Measurements from ENCODE around the gene FAM156B. TPM values are rescaled to one million over a fixed set of nuclear protein-coding genes. Genes with fewer than 3 reads are reported as not detected.
"Not testable (repeated sequence)": the region's sequence is repeated elsewhere in the genome, so short reads cannot be mapped to it uniquely, and the experiment has no call there.

Gene FAM156B
- polyA plus RNA-seq (ENCODE audit: insufficient read length in 4 of 4) = 10 to 100 TPM; 12.1 to 22.5 (median 16.4) TPM

- DNase-seq (ENCODE audit: low read depth in 4 of 4, low spot score in 3 of 4) = not testable (repeated sequence)
These were observed at the start of gene FAM156B for GRCh38 chrX:52896855-52897709. FAM156B (plus strand) TSS chrX:52897330; CDS start chrX:52907226, 9,896 bp downstream.

- no peak for DNase-seq (ENCODE audit: low read depth in 4 of 4, low spot score in 3 of 4)
These were observed 44.8 kb upstream of the FAM156B start for GRCh38 chrX:52852110-52852860.

GRCh38 chrX:52856991-52857525 is 40.1 kb upstream of the FAM156B start:
- not testable (repeated sequence) for DNase-seq (ENCODE audit: low read depth in 4 of 4, low spot score in 3 of 4)

- peak in 1 of 4 donors; percentile 6 for DNase-seq (ENCODE audit: low read depth in 4 of 4, low spot score in 3 of 4)
These were observed 31.7 kb upstream of the FAM156B start for GRCh38 chrX:52865343-52865998.

GRCh38 chrX:52867610-52868348 is 29.4 kb upstream of the FAM156B start, which contains the start of gene XAGE3:
XAGE3 (minus strand) TSS chrX:52868083; CDS start chrX:52867133, 950 bp downstream.
- no peak for DNase-seq (ENCODE audit: low read depth in 4 of 4, low spot score in 3 of 4)

- no peak for DNase-seq (ENCODE audit: low read depth in 4 of 4, low spot score in 3 of 4)
These were observed 27.1 kb upstream of the FAM156B start for GRCh38 chrX:52870046-52870445.

GRCh38 chrX:52873825-52874224 is 23.3 kb upstream of the FAM156B start:
- not testable (repeated sequence) for DNase-seq (ENCODE audit: low read depth in 4 of 4, low spot score in 3 of 4)

GRCh38 chrX:52874661-52875060 is 22.5 kb upstream of the FAM156B start:
- no peak for DNase-seq (ENCODE audit: low read depth in 4 of 4, low spot score in 3 of 4)

GRCh38 chrX:52875436-52875835 is 21.7 kb upstream of the FAM156B start:
- not testable (repeated sequence) for DNase-seq (ENCODE audit: low read depth in 4 of 4, low spot score in 3 of 4)

GRCh38 chrX:52876386-52876785 is 20.7 kb upstream of the FAM156B start:
- DNase-seq (ENCODE audit: low read depth in 4 of 4, low spot score in 3 of 4) = not testable (repeated sequence)

GRCh38 chrX:52887459-52887858 is 9.7 kb upstream of the FAM156B start:
- DNase-seq (ENCODE audit: low read depth in 4 of 4, low spot score in 3 of 4) = not testable (repeated sequence)

GRCh38 chrX:52888090-52888489 is 9.0 kb upstream of the FAM156B start:
- DNase-seq (ENCODE audit: low read depth in 4 of 4, low spot score in 3 of 4) = not testable (repeated sequence)

- DNase-seq (ENCODE audit: low read depth in 4 of 4, low spot score in 3 of 4) = not testable (repeated sequence)
These were observed 692 bp upstream of the FAM156B start for GRCh38 chrX:52896438-52896837.

GRCh38 chrX:52905531-52905930 is 8.4 kb downstream of the FAM156B start:
- not testable (repeated sequence) for DNase-seq (ENCODE audit: low read depth in 4 of 4, low spot score in 3 of 4)

GRCh38 chrX:52906072-52906471 is 8.9 kb downstream of the FAM156B start:
- DNase-seq (ENCODE audit: low read depth in 4 of 4, low spot score in 3 of 4) = not testable (repeated sequence)

- DNase-seq (ENCODE audit: low read depth in 4 of 4, low spot score in 3 of 4) = not testable (repeated sequence)
These were observed 10.0 kb downstream of the FAM156B start for GRCh38 chrX:52907137-52907536.

GRCh38 chrX:52907900-52908299 is 10.8 kb downstream of the FAM156B start:
- DNase-seq (ENCODE audit: low read depth in 4 of 4, low spot score in 3 of 4) = not testable (repeated sequence)

GRCh38 chrX:52909313-52909969 is 12.3 kb downstream of the FAM156B start:
- not testable (repeated sequence) for DNase-seq (ENCODE audit: low read depth in 4 of 4, low spot score in 3 of 4)

- not testable (repeated sequence) for DNase-seq (ENCODE audit: low read depth in 4 of 4, low spot score in 3 of 4)
These were observed 16.6 kb downstream of the FAM156B start for GRCh38 chrX:52913681-52914080.

All from left renal pelvis (tissue), 4 donors.